Measurements from ENCODE around the gene PGLYRP1. TPM values are rescaled to one million over a fixed set of nuclear protein-coding genes. Genes with fewer than 3 reads are reported as not detected.

PGLYRP1 gene
- total RNA-seq, 1 donor from 2014 or later: 3.0 TPM

DNA sequence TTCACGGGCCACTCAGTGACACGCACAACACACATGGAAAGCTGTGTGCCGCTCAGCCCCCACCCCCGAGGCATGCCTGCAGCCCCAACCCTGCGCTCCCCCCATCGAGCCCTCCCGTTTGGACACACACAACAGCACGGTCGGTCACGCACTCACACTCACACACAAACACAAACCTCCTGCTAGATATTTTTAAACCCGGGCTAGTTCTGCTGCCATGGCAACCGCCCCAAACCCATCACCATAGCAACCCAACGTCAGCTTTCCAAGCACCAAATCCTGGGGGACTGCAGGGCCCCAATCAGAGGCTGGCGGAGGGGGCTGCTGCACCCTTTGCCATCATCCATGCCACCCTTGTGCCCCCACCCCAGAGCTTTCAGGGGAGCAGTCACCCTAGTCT lies 46.7 kb downstream of the PGLYRP1 start:
- H3K9me3 ChIP-seq: no peaks in the 10 kb centered on the region
- H3K4me1 ChIP-seq: no peaks in the 10 kb centered on the region
- no peak overlapping the region for H3K27ac ChIP-seq
- ATAC-seq (no peak), DNase-seq (no peak)
- TF ChIP-seq CTCF (IDR thresholded peaks at IDR 0.05): no peak
- no peaks in the 10 kb centered on the region for H3K36me3 ChIP-seq
- intact Hi-C loops (cut with DNase I): no loop called here
- peaks cover 46% of the 10 kb centered on the region for H3K27me3 ChIP-seq (ENCODE audit: low read depth)
- no peak overlapping the region for H3K4me3 ChIP-seq

GRCh38 chr19:45975306-45976070 lies 47.4 kb downstream of the PGLYRP1 start:
- H3K4me3 ChIP-seq: no peak overlapping the region
- no peaks in the 10 kb centered on the region for H3K9me3 ChIP-seq
- peaks cover 52% of the 10 kb centered on the region for H3K27me3 ChIP-seq (ENCODE audit: low read depth)
- DNase-seq (no peak), ATAC-seq (no peak)
- TF ChIP-seq CTCF (IDR thresholded peaks at IDR 0.05): no peak
- H3K36me3 ChIP-seq: no peaks in the 10 kb centered on the region
- H3K4me1 ChIP-seq: peaks cover 5% of the 10 kb centered on the region
- intact Hi-C loops (cut with DNase I): no loop called here
- H3K27ac ChIP-seq: no peak overlapping the region

- no peaks in the 10 kb centered on the region for H3K9me3 ChIP-seq
- peak within 1 kb of the TSS; percentile 52 for H3K4me3 ChIP-seq
- DNase-seq (peak; percentile 73), ATAC-seq (peak; percentile 70 to 72)
- peak within 1 kb of the TSS; percentile 51 for H3K27ac ChIP-seq
- H3K27me3 ChIP-seq (ENCODE audit: low read depth): peaks cover 65% of the 10 kb centered on the region
- peaks cover 22% of the 10 kb centered on the region for H3K4me1 ChIP-seq
- TF ChIP-seq CTCF (IDR thresholded peaks at IDR 0.05): no peak
- intact Hi-C loops (cut with DNase I): no loop called here
- no peaks in the 10 kb centered on the region for H3K36me3 ChIP-seq
Observed at GRCh38 chr19:45973553-45974338, 49.1 kb downstream of the PGLYRP1 start, which contains the start of gene NOVA2. Gene NOVA2, minus strand, starts transcription at chr19:45973865. Its CDS starts 514 bp downstream, at chr19:45973351.

DNA sequence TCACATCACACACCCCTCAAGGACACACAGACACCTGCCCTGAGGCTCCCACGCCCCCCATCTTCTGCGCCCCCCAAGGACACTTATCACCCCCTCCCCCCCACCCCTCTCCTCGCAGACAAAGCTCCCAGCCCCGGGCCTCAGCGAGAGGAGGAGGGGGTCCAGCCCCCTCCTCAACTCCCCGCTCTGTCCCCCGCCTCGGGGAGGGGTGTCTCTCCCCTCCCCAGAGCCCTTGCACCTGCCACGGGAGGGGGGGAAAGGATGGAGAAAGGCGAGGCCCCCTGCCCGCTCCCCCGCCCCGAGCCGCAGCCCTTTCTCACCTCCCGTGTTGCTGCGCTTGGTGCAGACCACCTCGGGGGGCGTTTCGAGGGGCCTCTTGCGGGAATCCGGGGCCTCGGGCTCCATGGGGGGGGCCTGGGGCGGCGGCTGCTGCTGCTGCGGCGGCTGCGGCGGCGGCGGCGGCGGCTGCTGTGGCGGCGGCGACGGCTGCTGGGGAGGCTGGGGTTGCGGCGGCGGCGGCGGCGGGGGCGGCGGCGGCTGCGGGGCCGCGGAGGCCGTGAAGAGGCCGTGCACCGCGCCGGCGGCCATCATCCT lies 49.8 kb downstream of the PGLYRP1 start:
- TF ChIP-seq CTCF (IDR thresholded peaks at IDR 0.05): no peak
- intact Hi-C loops (cut with DNase I): no loop called here
- no peak for DNase-seq

GRCh38 chr19:45972081-45972946 lies 50.5 kb downstream of the PGLYRP1 start:
- H3K36me3 ChIP-seq: no peaks in the 10 kb centered on the region
- peaks cover 22% of the 10 kb centered on the region for H3K4me1 ChIP-seq
- peak overlapping the region; percentile 52 for H3K4me3 ChIP-seq
- H3K9me3 ChIP-seq: no peaks in the 10 kb centered on the region
- H3K27ac ChIP-seq: peak overlapping the region; percentile 68
- no peak for TF ChIP-seq CTCF (IDR thresholded peaks at IDR 0.05)
- intact Hi-C loops (cut with DNase I): no loop called here
- peaks cover 67% of the 10 kb centered on the region for H3K27me3 ChIP-seq (ENCODE audit: low read depth)
- DNase-seq (no peak), ATAC-seq (peak; percentile 32 to 49)

More for the DNA sequence above, 49.8 kb downstream of the PGLYRP1 start:
- Histone ChIP-seq H3K4me3 (peak overlapping the region; percentile 52), H3K36me3 (no peaks in the 10 kb centered on the region), H3K27me3 (ENCODE audit: low read depth) (peaks cover 67% of the 10 kb centered on the region), H3K9me3 (no peaks in the 10 kb centered on the region), H3K27ac (peak overlapping the region; percentile 51), H3K4me1 (peaks cover 22% of the 10 kb centered on the region)
- ATAC-seq: no peak
